ENCODE data around the gene FANK1.
"Not testable (repeated sequence)": the region's sequence is repeated elsewhere in the genome, so short reads cannot be mapped to it uniquely, and the experiment has no call there.

Gene FANK1

DNA sequence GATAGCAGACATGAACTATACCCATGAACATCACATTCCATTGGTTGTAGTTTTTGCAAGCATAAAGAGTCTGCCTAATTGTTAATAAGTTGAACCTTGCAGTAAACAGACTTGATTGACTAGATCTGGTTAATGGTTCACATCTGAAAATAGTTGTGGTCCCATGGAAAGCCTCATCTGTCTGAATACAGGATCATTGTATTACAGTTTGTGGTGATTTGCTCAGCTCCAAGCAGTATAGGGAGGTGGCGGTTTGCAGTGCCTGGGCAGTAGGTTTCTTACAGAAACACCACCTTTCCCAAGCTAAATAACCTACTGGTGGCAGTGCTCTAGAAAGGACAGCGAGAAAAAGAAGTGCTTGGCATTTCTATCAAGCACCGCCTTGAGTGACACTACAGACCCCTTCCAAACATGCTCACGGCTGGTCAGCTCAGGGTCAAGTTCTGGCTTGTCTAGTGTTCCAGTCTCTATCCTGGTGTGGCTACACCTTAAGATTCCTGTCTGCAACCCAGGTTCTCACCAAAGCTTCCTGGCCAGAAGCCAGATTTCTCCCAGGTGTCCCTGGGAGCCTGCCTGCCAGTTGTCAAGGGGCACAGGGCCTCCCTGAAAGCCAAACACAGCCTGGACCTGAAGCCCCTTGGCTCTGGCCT lies 119.9 kb downstream of the FANK1 start:
- FAIRE-seq (no peak), DNase-seq (ENCODE audit: insufficient read length, low spot score) (no peak)

DNA sequence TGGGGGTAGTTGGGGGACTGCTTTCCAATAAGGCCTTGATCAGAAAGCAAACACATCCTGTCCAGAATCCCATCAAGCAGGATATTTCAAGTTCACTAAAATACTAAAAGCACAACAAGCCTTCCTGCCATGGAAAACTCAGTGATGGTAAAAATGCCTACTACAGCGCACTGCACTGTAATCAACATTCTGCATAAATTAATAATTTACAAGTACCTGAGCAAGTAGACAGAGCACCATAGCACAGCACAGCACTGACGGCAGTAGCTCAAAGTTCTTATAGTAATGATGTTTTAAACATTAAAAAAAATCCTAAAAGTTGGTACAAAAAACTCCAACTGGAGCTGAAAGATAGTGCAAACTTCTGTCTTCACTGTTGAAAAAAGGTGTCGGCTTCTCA lies 120.5 kb downstream of the FANK1 start:
- DNase-seq (ENCODE audit: insufficient read length, low spot score), result no peak

DNA sequence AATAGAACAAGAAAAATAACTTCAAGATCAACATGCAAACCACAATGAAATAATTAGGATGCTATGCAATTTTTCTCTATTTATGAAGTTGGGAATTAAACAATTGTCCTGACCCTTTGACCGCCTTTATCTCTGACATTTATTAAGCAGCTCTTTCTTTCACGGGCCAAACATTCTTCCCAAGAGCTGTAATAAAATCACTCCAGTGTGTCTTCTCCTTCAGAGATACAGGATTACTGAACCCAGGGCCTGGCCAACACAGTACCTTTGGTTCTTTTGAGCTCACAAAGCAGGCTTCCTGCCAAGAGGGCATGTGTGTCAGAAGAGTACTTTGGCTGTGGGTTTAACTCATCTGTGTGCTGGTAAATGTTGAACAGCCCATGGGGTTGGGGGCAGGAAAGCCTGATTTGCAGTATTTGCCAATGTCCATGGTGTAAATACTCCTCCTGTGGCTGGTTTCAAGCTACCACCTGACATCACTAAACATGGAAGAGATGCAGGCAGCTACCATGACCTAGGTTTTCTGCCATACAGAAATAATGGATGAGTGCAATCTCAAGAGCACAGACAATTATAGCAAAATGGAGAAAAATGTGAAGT lies 121.7 kb downstream of the FANK1 start:
- no peak for FAIRE-seq
- DNase-seq (ENCODE audit: insufficient read length, low spot score), result no peak

More for the DNA sequence above, 120.5 kb downstream of the FANK1 start:
- FAIRE-seq, result no peak

DNA sequence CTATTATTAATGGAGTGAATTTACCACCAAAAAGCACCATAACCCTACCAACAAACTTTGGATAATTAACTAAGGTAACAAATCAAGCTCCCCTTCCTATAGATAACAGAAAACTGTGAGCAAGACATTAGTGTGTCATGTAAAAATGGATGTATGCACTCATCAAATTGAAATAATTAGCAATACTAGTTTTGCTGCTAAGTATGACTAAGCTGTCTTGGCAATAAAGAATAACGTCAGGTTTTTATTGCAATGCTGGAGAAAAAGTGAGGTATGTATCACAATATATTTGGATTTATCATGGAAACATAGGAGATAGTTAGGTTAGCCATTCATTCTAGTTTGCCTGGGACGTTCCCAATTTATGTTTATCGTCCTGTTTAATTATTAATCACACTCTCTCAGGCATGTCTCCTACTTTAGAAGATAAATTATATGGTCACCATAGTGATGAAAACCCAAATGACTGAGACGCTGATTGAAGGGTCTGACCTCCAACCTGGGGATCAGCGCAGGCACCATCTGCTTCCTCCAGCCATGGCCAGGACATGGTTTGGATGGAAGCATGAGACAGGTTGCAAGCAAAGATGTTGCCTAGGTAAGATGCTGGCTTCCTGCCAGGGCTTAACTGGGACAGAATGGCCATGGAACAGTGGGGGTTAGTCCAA lies 125.6 kb downstream of the FANK1 start:
- FAIRE-seq (no peak), DNase-seq (ENCODE audit: insufficient read length, low spot score) (no peak)

DNA sequence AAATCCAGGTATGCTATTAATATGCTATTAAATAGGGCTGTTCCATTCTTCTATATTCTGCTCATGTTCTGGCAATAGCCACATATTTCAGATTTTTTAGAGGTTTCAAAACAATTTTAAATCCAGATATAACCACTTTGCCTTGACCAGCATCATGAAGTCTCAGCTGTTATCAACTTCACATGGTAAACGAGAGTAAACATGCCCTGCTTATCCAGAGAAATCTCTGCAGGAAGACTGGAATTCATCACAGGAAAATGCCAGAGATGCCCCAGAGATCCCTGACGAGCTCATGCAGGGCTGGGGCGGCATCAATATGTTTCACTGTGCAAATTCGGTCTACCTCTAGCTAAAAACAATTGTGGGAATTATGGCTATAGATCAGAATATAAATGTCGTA lies 126.5 kb downstream of the FANK1 start:
- no peak for FAIRE-seq
- no peak for DNase-seq (ENCODE audit: insufficient read length, low spot score)

DNA sequence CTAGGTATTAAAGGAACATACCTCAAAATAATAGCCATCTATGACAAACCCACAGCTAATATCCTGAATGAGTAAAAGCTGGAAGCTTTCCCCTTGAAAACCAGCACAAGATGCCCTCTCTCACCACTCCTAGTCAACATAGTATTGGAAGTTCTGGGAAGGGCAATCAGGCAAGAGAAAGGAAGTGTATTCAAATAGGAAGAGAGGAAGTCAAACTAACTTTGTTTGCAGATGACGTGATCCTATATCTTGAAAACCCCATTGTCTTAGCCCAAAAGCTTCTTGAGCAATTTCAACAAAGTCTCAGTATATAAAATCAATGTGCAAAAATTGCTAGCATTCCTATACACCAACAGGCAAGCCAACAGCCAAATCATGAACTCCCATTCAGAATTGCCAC lies 131.3 kb downstream of the FANK1 start:
- no peak for DNase-seq (ENCODE audit: insufficient read length, low spot score)
- no peak for FAIRE-seq

DNA sequence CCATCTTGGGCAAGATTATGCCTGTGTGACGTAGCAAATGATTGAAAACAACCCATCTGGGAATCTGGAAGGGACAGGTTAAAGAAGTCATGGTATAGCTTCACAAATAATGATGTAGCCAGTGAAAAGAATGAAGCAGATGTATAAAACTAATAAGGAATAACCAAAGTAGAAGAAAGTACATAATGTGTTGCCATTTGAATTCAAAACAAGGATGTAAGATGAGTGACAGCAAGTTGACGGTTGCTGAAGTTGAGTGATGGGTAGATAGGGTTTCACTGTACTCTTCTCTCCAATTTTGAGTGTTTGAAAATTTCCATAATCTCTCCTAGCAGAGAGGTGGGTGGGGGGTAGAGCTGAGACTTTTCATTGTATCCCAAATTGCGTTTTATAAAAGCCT lies 133.6 kb downstream of the FANK1 start:
- no peak for FAIRE-seq
- no peak for DNase-seq (ENCODE audit: insufficient read length, low spot score)

DNA sequence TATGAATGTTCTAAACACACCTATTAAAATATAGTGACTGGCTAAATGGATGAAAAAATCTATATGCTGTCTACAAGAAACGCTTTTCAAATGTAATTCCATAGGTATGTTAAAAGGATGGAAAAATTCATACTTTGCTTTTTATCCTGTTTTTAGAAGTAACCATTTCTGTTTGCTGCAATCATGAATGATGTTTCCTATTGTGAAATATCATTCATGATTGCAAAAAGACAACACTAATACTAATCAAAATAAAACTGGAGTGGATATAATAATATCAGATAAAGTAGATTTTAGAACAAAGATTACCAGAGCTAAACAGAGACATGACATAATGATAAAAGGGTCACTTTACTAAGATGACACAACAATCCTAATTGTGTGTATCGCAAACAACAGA lies 138.2 kb downstream of the FANK1 start:
- DNase-seq (ENCODE audit: insufficient read length, low spot score), result no peak
- FAIRE-seq, result no peak

DNA sequence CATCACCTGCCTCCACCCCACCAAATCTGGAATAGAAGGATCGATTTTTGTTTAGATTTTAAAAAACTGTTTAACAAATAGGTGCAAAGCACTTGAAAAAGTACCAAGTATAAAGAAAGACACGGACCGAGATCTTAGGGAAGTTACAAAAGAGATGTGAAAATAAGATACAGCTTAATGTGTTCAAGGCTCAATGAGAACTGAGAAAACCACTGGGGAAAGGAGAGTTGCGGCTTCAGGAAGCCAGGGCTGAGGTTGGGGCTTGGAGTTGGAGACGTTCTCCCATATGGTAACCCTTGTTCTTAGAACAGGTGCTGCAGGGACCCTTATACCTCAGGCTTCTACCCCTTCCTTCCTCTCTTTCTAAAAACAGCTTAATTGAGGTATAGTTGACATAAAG lies 140.2 kb downstream of the FANK1 start:
- no peak for FAIRE-seq

DNA sequence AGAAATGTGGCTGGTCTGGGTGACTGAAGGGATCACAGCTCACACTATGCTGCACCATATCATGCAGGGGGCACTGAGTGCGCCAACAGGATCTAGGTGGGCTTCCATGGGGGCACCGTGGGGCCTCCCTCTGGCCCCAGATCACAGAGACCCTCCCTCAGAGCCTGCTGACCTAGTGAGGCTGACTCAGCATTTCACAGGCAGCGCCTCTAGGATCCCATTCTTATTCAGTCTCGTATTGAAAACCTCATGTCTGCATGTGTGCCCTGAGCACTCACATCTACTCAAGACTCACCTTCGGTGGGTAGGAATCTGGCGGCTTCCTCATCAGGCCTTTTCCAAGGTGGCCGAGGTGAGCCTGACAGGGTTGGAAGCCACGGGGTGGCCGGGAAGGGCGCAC lies 141.6 kb downstream of the FANK1 start:
- FAIRE-seq (no peak), DNase-seq (ENCODE audit: insufficient read length, low spot score) (no peak)

More for the DNA sequence above, 140.2 kb downstream of the FANK1 start:
- DNase-seq (ENCODE audit: insufficient read length, low spot score), result no peak

DNA sequence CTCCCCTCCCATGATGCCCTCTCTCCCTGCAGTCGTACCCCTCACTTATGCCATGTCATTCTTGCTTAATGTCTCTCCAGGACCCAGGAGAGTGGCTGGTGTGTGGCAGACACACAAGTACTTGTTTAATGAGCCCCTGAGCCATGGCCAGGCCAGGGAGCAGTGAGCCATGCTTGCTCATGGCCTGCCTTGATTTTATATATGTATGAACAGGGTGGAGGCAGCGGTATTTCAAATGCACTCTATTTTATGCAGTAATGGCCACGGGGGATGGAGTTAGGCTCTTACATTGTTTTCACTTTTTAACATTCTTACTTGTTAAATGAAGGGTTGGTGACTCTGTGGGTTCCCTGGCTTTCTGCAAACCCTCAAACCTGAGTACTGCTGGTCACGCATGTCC lies 144.8 kb downstream of the FANK1 start:
- no peak for FAIRE-seq
- DNase-seq (ENCODE audit: insufficient read length, low spot score), result no peak

DNA sequence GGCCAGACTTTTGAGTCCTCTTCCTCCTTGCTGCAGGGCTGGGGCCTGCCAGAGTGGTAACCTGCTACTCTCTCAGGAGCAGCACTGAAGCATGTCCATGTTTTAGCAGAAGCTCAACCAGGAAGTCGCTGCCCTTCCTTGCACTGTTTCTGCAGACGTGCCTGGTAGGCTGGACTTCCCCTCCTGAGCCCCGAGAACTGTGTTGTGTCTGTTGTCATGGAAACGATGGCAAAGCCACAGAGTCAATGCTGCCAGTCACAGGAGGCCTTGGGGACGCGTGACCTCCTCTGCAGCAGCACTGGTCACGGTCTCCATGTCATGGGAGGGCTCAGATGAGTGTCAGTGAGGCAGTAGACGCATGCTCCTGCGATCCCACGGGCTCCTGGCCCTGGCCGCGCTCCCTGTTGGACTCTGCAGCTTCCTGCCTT lies 145.5 kb downstream of the FANK1 start:
- FAIRE-seq, result no peak
- DNase-seq (ENCODE audit: insufficient read length, low spot score), result no peak

DNA sequence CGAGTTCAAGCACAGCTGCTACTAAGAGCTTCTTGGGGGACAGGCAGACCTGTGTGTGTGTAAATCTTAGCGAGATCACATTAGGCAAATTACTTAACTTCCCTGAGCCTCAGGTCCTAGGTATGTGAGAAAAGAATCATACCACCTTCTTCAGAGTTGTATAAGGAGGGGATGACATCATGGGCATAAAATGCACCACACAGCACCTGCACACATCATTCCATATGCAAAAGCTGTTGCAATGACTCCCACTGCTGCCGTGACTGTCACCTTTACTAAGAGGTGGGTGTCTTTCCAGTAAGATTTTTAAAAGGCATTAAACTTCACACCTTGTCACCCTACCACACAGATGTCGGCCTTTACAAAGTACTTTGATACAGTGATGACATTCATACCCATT lies 146.0 kb downstream of the FANK1 start:
- no peak for DNase-seq (ENCODE audit: insufficient read length, low spot score)
- no peak for FAIRE-seq

DNA sequence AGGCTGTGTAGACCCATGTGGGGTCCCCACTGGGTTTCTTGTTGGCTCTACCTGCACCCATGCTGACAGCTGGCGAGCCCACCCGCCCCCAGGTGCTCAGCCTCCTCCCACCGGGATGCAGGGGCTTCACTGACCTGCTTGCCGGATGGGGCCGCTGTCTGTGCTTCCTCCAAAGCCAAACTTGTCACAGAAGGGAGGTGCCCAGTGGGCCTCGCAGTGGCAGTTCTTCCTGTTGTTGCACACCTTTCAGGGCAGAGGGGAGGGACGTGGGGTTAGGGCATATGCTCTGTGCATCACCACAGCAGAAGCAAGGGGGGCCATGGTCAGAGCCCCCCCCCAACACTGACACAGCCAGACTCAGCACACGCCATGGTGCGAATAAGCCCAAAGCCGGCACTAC lies 146.5 kb downstream of the FANK1 start:
- no peak for DNase-seq (ENCODE audit: insufficient read length, low spot score)
- no peak for FAIRE-seq

DNA sequence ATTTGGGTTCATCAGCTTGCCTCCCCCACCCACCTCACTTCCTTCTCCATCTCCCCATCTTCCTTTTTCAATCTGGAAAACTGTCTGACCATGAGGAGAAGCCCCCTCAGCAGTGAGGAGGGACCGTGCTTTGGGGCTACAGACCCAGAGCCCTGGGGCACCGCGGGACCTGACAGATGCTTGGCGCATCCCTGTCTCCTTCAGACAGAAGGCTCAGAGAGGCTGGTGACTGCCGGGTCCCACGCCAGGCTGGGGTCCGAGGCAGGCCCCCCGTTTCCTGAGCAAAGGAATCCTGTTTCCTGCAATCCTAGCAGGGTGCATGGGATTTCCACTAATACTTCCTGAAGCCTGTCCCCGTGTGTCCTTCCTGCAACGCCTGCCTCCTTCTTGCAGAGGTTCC lies 147.0 kb downstream of the FANK1 start:
- FAIRE-seq (no peak), DNase-seq (ENCODE audit: insufficient read length, low spot score) (no peak)

DNA sequence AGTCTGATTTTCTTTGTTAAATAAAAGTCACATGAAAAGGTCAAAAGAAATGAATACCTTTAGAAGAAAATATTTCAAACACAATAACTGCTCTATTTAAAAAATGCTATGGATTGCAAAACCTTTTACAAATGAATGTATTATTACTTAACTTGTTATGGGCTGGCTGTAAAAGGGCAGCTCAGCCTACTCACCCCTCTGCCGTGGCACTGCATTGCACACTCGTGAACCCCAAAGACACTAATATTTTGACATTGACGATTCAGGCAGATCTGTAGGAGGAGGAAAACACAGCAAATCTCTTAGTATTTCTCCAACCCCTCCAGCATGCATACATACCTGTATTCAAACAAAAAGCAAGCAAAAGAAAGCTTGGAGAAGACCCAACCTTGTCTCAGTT lies 149.5 kb downstream of the FANK1 start:
- no peak for FAIRE-seq
- DNase-seq (ENCODE audit: insufficient read length, low spot score), result no peak

DNA sequence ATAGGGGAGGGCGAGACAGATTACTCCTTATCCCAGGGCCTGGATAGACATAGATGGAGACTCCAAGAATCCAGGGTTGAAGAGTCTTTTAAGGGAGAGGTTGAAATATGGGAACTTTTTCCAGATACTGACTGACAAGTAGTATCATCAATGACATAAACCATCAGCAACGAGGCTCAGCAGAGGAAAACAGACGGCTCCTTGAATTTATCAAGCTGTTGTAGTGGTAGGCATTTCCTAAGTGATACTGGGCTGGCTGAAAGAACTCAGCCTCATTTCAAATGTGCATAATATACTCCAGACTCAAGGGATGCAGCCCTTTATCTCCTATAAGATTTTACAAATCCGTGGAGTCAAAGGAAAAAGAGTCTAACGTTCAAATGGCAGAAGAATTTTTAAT lies 150.5 kb downstream of the FANK1 start:
- FAIRE-seq (no peak), DNase-seq (ENCODE audit: insufficient read length, low spot score) (no peak)

DNA sequence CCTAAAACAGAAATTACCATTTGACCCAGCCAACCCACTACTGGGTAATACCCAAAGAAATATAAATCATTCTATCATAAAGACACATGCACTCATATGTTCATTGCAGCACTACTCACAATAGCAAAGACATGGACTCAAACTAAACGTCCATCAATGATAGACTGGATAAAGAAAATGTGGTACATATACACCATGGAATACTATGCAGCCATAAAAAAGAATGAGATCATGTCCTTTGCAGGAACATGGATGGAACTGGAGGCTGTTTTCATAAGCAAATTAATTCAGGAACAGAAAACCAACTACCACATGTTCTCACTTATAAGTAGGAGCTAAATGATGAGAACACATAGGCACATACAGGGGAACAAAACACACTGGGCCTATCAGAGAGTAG lies 151.4 kb downstream of the FANK1 start:
- DNase-seq (ENCODE audit: insufficient read length, low spot score); FAIRE-seq: not testable (repeated sequence)

DNA sequence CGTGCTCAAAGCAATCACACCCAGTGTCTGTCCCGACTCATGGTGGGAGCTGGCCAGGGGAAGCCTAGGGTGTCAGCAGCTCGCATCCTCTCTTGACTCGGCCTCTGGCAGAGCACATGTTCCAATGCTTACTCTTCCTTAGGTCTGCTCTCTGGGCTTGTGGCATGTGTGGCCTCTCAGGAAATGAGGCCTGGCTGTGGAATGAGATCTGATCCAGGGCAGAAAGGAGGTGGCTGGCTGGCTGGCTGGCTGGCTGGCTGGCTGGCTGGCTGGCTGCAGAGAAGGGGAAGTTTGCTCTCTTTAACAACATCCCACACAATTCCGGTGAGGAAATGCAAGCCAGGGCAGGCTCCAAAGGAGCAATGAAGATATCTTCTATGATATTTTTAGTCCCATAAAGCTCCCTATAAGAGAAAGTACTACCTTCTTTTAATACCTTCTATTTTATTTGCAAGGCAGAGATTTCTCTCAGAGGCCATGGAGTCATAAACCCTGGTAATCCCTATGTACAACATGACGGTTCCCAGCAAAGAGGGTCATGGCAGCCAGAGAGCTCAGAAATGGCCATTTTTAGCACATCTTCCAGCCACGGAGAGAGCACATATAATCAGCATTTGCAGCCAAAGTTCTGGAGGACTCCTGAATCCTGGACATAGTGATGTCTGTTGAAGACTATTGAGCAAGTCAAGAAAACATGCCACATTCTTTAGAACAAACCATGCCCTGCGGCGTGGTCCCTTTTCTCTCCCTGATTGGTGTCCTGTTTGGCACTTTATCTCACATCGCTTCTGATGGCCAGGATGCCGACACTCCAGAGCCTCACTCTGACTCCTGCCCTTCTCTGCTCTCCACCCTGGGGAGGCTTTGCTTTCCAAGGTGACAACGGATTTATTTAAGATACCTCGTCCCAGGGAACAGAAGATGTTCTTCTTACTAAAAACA lies 153.7 kb downstream of the FANK1 start:
- FAIRE-seq (no peak), DNase-seq (ENCODE audit: insufficient read length, low spot score) (no peak)

DNA sequence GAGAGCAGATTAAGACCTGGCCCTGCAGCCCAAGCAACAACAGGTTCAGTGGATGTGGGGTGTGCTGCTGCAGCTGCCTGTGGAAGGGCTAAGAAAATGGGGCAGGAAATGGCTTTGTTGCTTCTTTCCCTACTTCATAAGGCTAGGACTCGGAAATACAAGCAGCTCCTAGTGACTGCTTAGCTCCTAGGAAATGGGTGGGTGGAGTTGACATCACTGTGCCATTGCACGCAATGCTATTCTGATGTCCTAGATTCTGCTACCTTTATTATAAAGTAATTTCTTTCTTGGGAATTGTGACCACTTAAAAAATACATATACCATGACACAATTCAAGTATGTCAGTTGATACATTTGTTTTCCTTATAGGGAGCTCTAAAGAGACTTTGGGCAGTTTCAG lies 155.8 kb downstream of the FANK1 start:
- DNase-seq (ENCODE audit: insufficient read length, low spot score), result no peak

DNA sequence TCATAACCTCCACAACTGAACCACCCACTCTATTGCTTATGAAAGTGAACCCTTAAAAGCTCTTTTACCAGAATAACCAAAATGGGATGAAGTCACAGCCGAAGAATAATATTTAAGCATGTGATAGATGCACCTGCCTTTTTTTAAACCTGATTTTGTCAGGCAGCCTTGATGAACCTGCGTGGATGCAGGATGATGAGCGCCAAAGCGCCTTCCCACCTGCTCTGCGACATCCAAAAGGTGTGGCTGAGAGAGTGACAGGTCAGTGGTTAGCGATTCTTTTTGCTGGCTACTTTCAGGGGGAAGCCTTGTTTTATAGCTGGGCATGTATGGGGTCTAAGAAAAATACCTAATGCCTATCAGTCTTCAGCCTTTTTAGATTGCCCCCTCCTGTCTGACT lies 157.8 kb downstream of the FANK1 start:
- FAIRE-seq (no peak), DNase-seq (ENCODE audit: insufficient read length, low spot score) (no peak)

More for the DNA sequence above, 155.8 kb downstream of the FANK1 start:
- FAIRE-seq, result no peak
